ENCODE measurements around the gene CCDC24. TPM values are rescaled to one million over a fixed set of nuclear protein-coding genes. Genes with fewer than 3 reads are reported as not detected.

CCDC24 gene
- polyA plus RNA-seq, 4 donors, result 5.8 to 35.1 (median 24.2) TPM

DNA sequence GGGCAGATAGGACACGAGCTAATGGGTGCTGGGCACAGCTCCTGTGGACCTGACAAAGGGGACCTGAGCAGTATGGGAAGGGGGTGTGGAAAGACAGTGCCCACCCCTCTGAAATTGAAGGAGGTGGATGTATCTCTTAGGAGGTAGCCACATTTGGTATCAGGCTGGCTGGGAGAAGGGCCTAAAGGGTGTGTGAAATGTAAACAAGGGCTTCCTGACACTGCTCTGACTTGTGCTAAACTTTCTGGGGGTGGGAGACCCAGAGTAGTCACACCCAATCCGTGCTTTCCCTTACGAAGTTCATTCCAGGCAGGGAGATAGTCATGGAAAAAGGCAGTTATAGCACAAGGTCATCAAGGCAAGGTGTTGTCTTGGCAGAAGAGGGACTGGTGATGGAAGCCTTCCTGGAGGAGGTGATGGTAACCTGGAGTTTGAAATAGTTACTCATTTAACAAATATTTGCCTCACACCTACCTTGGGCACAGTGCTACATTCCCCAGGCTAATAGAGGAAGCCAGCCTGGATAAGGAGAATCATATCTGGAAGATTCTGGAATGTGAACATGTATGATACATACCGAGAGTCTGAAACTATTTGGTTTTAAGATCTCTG, 5.3 kb upstream of the CCDC24 start:
- Histone ChIP-seq H3K9me3 (ENCODE audit: control insufficient read depth in 2 of 2, insufficient read depth in 1 of 2, low read depth in 1 of 2, low read length in 1 of 2) (no peaks in the 10 kb centered on the region), H3K27me3 (ENCODE audit: control insufficient read depth in 3 of 3, insufficient read depth in 3 of 3, low read length in 3 of 3) (no peaks in the 10 kb centered on the region), H3K4me3 (ENCODE audit: low read depth in 1 of 3, low read length in 3 of 3) (no peak overlapping the region), H3K36me3 (ENCODE audit: control insufficient read depth in 3 of 3, insufficient read depth in 2 of 3, low read depth in 1 of 3, low read length in 3 of 3) (peaks cover 0 to 60% (median 3%) of the 10 kb centered on the region in 3 donors), H3K27ac (ENCODE audit: low read depth in 1 of 3, low read length in 2 of 3) (peak overlapping the region in 1 of 3 donors; percentile 81), H3K4me1 (ENCODE audit: control insufficient read depth in 3 of 3, insufficient read depth in 2 of 3, low read depth in 1 of 3, low read length in 2 of 3) (peaks cover 0 to 40% (median 4%) of the 10 kb centered on the region in 3 donors)
- 67 to 70% (median 67%) methylated on average over 4 of the region's 4 CpGs for WGBS, 3 donors
- DNase-seq (no peak), FAIRE-seq (no peak)

DNA sequence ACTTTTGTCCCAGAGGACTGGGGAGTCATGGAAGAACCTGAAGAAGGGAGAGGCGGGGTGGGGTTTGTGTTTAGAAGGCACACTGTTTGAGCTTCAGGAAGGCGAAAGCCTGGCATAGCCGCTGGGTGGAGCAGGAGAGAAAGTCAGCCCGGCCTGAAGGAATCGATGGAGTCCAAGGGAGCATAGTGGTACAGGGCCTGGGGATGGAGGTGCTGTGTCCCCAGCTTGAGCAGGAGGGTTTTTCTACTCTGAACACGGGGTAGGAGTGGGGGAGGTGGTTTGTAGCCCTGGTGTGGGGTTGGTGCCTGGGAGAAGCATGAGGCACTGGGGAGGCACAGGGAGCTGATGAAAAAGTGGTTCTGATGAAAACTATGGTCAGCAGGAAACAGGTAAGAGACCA, 4.7 kb upstream of the CCDC24 start:
- Histone ChIP-seq H3K4me1 (ENCODE audit: control insufficient read depth in 3 of 3, insufficient read depth in 2 of 3, low read depth in 1 of 3, low read length in 2 of 3) (peaks cover 0 to 41% (median 4%) of the 10 kb centered on the region in 3 donors), H3K4me3 (ENCODE audit: low read depth in 1 of 3, low read length in 3 of 3) (no peak overlapping the region), H3K27me3 (ENCODE audit: control insufficient read depth in 3 of 3, insufficient read depth in 3 of 3, low read length in 3 of 3) (no peaks in the 10 kb centered on the region), H3K27ac (ENCODE audit: low read depth in 1 of 3, low read length in 2 of 3) (peak overlapping the region in 1 of 3 donors; percentile 81), H3K36me3 (ENCODE audit: control insufficient read depth in 3 of 3, insufficient read depth in 2 of 3, low read depth in 1 of 3, low read length in 3 of 3) (peaks cover 0 to 54% (median 3%) of the 10 kb centered on the region in 3 donors), H3K9me3 (ENCODE audit: control insufficient read depth in 2 of 2, insufficient read depth in 1 of 2, low read depth in 1 of 2, low read length in 1 of 2) (no peaks in the 10 kb centered on the region)
- DNase-seq, result peak; percentile 37 to 60
- FAIRE-seq, result no peak
- 38 to 60% (median 41%) methylated on average over 6 of the region's 6 CpGs for WGBS, 3 donors

DNA sequence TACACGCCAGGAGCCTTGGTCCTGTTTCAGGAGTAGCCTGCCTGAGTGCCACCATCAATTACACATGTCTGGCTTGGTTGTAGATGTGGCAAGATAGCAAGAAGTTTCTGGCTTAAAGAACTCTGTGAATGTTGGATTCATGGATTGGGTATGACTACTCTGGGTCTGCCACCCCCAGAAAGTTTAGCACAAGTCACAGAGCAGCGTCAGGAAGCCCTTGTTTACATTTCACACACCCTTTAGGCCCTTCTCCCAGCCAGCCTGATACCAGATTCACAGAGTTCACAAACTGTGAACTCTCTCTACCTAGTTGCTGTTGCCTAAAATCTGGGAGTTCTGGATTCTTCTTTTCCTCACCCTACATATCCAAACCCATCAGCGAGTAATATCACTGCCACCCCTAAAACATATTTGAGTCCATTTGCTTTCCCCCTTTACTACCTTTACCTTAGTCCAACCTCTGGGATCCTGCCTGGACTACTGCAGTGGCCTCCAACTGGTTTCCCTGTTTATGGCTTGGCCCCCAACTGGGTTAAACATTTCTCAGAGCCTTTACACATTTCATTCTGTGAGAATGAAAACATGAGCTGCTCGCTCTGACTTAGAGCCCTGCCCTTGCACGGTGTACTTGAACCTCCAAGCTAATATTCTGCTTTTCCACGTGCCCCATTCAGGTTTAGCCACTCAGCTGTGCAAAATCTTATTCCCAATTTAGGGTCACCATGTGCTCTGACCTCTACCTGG, 4.1 kb upstream of the CCDC24 start:
- peak in 1 of 2 donors; percentile 75 for DNase-seq

DNA sequence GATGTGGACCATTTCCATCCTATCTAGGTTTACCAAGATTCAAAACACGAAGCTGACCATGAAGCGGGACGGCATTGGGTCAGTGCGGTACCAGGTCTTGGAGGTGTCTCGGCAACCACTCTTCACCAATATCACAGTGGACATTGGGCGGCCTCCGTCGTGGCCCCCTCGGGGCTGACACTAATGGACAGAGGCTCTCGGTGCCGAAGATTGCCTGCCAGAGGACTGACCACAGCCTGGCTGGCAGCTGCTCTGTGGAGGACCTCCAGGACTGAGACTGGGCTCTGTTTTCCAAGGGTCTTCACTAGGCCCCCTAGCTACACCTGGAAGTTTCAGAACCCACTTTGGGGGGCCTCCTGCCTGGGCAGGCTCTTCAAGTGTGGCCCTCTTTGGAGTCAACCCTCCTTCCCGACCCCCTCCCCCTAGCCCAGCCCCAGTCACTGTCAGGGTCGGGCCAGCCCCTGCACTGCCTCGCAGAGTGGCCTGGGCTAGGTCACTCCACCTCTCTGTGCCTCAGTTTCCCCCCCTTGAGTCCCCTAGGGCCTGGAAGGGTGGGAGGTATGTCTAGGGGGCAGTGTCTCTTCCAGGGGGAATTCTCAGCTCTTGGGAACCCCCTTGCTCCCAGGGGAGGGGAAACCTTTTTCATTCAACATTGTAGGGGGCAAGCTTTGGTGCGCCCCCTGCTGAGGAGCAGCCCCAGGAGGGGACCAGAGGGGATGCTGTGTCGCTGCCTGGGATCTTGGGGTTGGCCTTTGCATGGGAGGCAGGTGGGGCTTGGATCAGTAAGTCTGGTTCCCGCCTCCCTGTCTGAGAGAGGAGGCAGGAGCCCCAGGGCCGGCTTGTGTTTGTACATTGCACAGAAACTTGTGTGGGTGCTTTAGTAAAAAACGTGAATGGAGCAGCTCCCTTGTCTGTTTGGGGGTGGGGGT, 864 bp upstream of the CCDC24 start:
- H3K27me3 ChIP-seq (ENCODE audit: control insufficient read depth in 3 of 3, insufficient read depth in 3 of 3, low read length in 3 of 3), result no peaks in the 10 kb centered on the region
- peak overlapping the region; percentile 86 to 95 (median 87) for H3K27ac ChIP-seq (ENCODE audit: low read depth in 1 of 3, low read length in 2 of 3)
- H3K36me3 ChIP-seq (ENCODE audit: control insufficient read depth in 3 of 3, insufficient read depth in 2 of 3, low read depth in 1 of 3, low read length in 3 of 3), result peaks cover 0 to 30% (median 1%) of the 10 kb centered on the region in 3 donors
- no peaks in the 10 kb centered on the region for H3K9me3 ChIP-seq (ENCODE audit: control insufficient read depth in 2 of 2, insufficient read depth in 1 of 2, low read depth in 1 of 2, low read length in 1 of 2)
- FAIRE-seq (no peak), DNase-seq (no peak)
- 72 to 74% (median 72%) methylated on average over 19 of the region's 19 CpGs for WGBS, 3 donors
- H3K4me1 ChIP-seq (ENCODE audit: control insufficient read depth in 3 of 3, insufficient read depth in 2 of 3, low read depth in 1 of 3, low read length in 2 of 3), result peaks cover 0 to 57% (median 4%) of the 10 kb centered on the region in 3 donors
- H3K4me3 ChIP-seq (ENCODE audit: low read depth in 1 of 3, low read length in 3 of 3), result peak overlapping the region in 2 of 3 donors; percentile 49 to 67

More for the DNA sequence above, 4.1 kb upstream of the CCDC24 start:
- H3K27ac ChIP-seq (ENCODE audit: low read depth in 1 of 3, low read length in 2 of 3), result peak overlapping the region in 1 of 3 donors; percentile 81
- no peak for FAIRE-seq
- H3K9me3 ChIP-seq (ENCODE audit: control insufficient read depth in 2 of 2, insufficient read depth in 1 of 2, low read depth in 1 of 2, low read length in 1 of 2), result no peaks in the 10 kb centered on the region
- H3K27me3 ChIP-seq (ENCODE audit: control insufficient read depth in 3 of 3, insufficient read depth in 3 of 3, low read length in 3 of 3), result no peaks in the 10 kb centered on the region
- no peak overlapping the region for H3K4me3 ChIP-seq (ENCODE audit: low read depth in 1 of 3, low read length in 3 of 3)
- 65 to 69% (median 68%) methylated on average over 6 of the region's 6 CpGs for WGBS, 3 donors
- H3K36me3 ChIP-seq (ENCODE audit: control insufficient read depth in 3 of 3, insufficient read depth in 2 of 3, low read depth in 1 of 3, low read length in 3 of 3), result peaks cover 0 to 47% (median 3%) of the 10 kb centered on the region in 3 donors
- H3K4me1 ChIP-seq (ENCODE audit: control insufficient read depth in 3 of 3, insufficient read depth in 2 of 3, low read depth in 1 of 3, low read length in 2 of 3), result peaks cover 0 to 44% (median 4%) of the 10 kb centered on the region in 3 donors

DNA sequence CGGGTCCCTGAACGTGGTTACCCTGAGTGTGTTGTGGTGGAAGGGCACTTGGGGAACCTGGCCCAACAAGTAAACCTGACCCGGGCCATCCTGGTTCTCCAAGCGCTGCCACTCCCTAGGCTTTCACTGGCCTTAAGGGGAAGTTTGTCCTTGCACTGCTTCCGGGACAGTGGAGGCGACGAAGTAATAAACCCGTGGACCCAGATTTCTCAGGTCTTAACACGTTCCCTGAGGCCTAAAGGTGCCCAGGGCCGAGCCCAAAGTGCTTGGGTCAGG, 261 bp upstream of the CCDC24 start:
- peak overlapping the region; percentile 49 to 67 (median 66) for H3K4me3 ChIP-seq (ENCODE audit: low read depth in 1 of 3, low read length in 3 of 3)
- 1 to 2% (median 1%) methylated on average over 10 of the region's 10 CpGs for WGBS, 3 donors
- H3K27ac ChIP-seq (ENCODE audit: low read depth in 1 of 3, low read length in 2 of 3), result peak overlapping the region; percentile 86 to 95 (median 87)
- no peak for FAIRE-seq
- DNase-seq, result no peak
- no peaks in the 10 kb centered on the region for H3K27me3 ChIP-seq (ENCODE audit: control insufficient read depth in 3 of 3, insufficient read depth in 3 of 3, low read length in 3 of 3)
- peaks cover 0 to 51% (median 4%) of the 10 kb centered on the region in 3 donors for H3K4me1 ChIP-seq (ENCODE audit: control insufficient read depth in 3 of 3, insufficient read depth in 2 of 3, low read depth in 1 of 3, low read length in 2 of 3)
- H3K9me3 ChIP-seq (ENCODE audit: control insufficient read depth in 2 of 2, insufficient read depth in 1 of 2, low read depth in 1 of 2, low read length in 1 of 2), result no peaks in the 10 kb centered on the region
- H3K36me3 ChIP-seq (ENCODE audit: control insufficient read depth in 3 of 3, insufficient read depth in 2 of 3, low read depth in 1 of 3, low read length in 3 of 3), result peaks cover 0 to 30% (median 0%) of the 10 kb centered on the region in 3 donors

DNA sequence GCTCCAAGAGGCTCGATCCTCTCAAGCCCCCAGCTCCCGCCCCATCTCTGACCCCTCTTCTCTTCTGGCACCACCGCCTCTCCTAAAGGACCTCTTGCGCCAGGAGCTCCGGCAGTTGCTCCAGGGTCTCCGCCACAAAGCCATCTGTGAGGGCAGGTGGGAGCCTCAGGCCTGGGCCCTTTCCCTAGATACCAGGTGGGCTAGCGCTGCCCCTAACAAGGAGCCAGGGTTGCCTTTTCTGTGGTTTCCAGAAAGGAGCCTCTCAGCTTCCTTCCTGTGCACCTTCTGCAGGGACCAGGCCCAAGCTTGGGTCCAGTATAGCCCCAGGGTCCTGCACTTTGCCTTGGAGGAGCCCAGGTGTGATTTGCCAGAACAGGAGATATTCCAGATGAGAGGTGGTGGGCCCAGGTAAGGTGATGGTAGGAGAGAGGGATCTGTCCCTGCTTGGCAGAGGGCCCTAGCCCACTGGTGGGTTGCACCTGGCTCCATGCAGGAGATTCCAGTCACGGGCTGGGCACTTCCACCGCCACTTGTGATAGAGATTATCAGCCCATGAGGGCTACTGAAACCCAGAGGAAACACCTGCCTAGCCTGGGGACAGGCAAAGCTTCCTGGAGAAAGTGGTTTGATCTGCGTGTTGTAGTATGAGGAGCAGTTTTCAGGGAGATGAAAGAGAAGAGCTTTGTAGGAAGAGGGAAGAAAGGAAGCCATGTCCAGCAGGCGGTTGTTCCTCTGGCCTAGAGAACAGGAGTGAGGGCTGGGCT, 1.0 kb downstream of the CCDC24 start:
- Histone ChIP-seq H3K27ac (ENCODE audit: low read depth in 1 of 3, low read length in 2 of 3) (peak overlapping the region in 1 of 3 donors; percentile 87), H3K4me1 (ENCODE audit: control insufficient read depth in 3 of 3, insufficient read depth in 2 of 3, low read depth in 1 of 3, low read length in 2 of 3) (peaks cover 0 to 44% (median 4%) of the 10 kb centered on the region in 3 donors), H3K27me3 (ENCODE audit: control insufficient read depth in 3 of 3, insufficient read depth in 3 of 3, low read length in 3 of 3) (no peaks in the 10 kb centered on the region), H3K9me3 (ENCODE audit: control insufficient read depth in 2 of 2, insufficient read depth in 1 of 2, low read depth in 1 of 2, low read length in 1 of 2) (no peaks in the 10 kb centered on the region), H3K4me3 (ENCODE audit: low read depth in 1 of 3, low read length in 3 of 3) (peak overlapping the region in 2 of 3 donors; percentile 49 to 67), H3K36me3 (ENCODE audit: control insufficient read depth in 3 of 3, insufficient read depth in 2 of 3, low read depth in 1 of 3, low read length in 3 of 3) (peaks cover 0 to 32% (median 0%) of the 10 kb centered on the region in 3 donors)
- DNase-seq (peak in 1 of 2 donors; percentile 40), FAIRE-seq (no peak)
- 43 to 45% (median 43%) methylated on average over 11 of the region's 11 CpGs for WGBS, 3 donors

DNA sequence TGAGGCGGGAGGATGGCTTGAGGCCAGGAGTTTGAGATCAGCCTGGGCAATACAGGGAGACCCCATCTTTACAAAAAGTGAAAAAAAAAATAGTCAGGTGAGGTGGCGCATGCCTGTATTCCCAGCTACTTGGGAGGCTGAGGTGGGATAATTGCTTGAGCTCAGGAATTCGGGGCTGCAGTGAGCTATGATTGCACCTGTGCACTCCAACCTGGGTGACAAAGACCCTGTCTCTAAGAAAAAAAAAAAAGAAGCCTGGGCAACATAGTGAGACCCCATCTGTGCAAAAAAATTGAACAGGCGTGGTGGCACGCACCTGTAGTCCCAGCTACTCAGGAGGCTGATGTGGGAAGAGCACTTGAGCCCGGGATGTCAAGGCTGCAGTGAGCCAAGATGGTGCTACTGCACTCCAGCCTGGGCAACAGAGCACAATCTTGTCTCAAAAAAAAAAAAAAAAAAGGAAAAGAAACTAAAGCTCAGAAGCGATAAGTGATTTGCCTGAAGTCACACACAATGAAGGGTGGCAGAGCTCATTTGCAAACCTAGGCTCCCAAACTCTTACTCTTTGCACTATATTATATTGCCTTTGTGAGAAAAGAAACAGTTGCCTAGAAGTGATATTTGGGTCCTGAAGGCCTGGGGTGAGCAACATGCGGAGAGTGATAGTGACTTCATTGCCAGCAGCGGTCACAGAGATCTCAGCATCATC, 2.0 kb downstream of the CCDC24 start:
- WGBS, 3 donors, result 89 to 96% (median 91%) methylated on average over 9 of the region's 9 CpGs
- H3K4me1 ChIP-seq (ENCODE audit: control insufficient read depth in 3 of 3, insufficient read depth in 2 of 3, low read depth in 1 of 3, low read length in 2 of 3), result peaks cover 0 to 44% (median 4%) of the 10 kb centered on the region in 3 donors
- peak overlapping the region in 1 of 3 donors; percentile 87 for H3K27ac ChIP-seq (ENCODE audit: low read depth in 1 of 3, low read length in 2 of 3)
- no peaks in the 10 kb centered on the region for H3K9me3 ChIP-seq (ENCODE audit: control insufficient read depth in 2 of 2, insufficient read depth in 1 of 2, low read depth in 1 of 2, low read length in 1 of 2)
- H3K27me3 ChIP-seq (ENCODE audit: control insufficient read depth in 3 of 3, insufficient read depth in 3 of 3, low read length in 3 of 3), result no peaks in the 10 kb centered on the region
- DNase-seq (no peak), FAIRE-seq (no peak)
- peaks cover 0 to 33% (median 0%) of the 10 kb centered on the region in 3 donors for H3K36me3 ChIP-seq (ENCODE audit: control insufficient read depth in 3 of 3, insufficient read depth in 2 of 3, low read depth in 1 of 3, low read length in 3 of 3)
- no peak overlapping the region for H3K4me3 ChIP-seq (ENCODE audit: low read depth in 1 of 3, low read length in 3 of 3)

Data from small intestine (tissue), 7 donors.